Stimulated activated CD8-positive, alpha-beta memory T cell treated with anti-CD3 and anti-CD28 coated beads, Interleukin-7, amount 100 ng/mL, for 24 hours (primary cell): ENCODE data around the gene STARD9.
"Not testable (repeated sequence)": the region's sequence is repeated elsewhere in the genome, so short reads cannot be mapped to it uniquely, and the experiment has no call there.

Experiments
- DNase-seq: peaks from one replicate; pipeline ENCODE4 v3.0.0-alpha.2; 2020; ENCODE audit warnings: low read depth

The STARD9 gene

GRCh38 chr15:42575188-42576039, at the start of gene STARD9:
TSS of gene STARD9 (plus strand) at chr15:42575606. CDS start at chr15:42575716, 110 bp downstream.
- DNase-seq: peak; percentile 80

GRCh38 chr15:42528970-42529369, 46.4 kb upstream of the STARD9 start:
- no peak for DNase-seq

GRCh38 chr15:42533246-42533645, 42.2 kb upstream of the STARD9 start:
- no peak for DNase-seq

- DNase-seq: no peak
These were observed 30.4 kb upstream of the STARD9 start for GRCh38 chr15:42544853-42545629.

- DNase-seq: no peak
These were observed 27.5 kb upstream of the STARD9 start for GRCh38 chr15:42547918-42548248.

- peak; percentile 77 for DNase-seq
These were observed 27.0 kb upstream of the STARD9 start, which contains the start of the genes HAUS2 and LRRC57 for GRCh38 chr15:42548249-42549031. TSS of gene HAUS2 (plus strand) at chr15:42548838. CDS start at chr15:42548873, 35 bp downstream. TSS of gene LRRC57 (minus strand) at chr15:42548793. CDS start at chr15:42548434, 359 bp downstream.

- no peak for DNase-seq
These were observed 26.3 kb upstream of the STARD9 start for GRCh38 chr15:42549032-42549491.

- no peak for DNase-seq
These were observed 25.5 kb upstream of the STARD9 start for GRCh38 chr15:42549741-42550392.

GRCh38 chr15:42553554-42553953, 21.9 kb upstream of the STARD9 start:
- DNase-seq: no peak

- DNase-seq: not testable (repeated sequence)
These were observed 18.7 kb upstream of the STARD9 start for GRCh38 chr15:42556550-42557207.

GRCh38 chr15:42558739-42559138, 16.7 kb upstream of the STARD9 start:
- DNase-seq: no peak

- no peak for DNase-seq
These were observed 711 bp downstream of the STARD9 start for GRCh38 chr15:42576040-42576594.

GRCh38 chr15:42576776-42577175, 1.4 kb downstream of the STARD9 start:
- DNase-seq: no peak

GRCh38 chr15:42577514-42578031, 2.2 kb downstream of the STARD9 start:
- no peak for DNase-seq

GRCh38 chr15:42578984-42579537, 3.7 kb downstream of the STARD9 start:
- no peak for DNase-seq

GRCh38 chr15:42581272-42581730, 5.9 kb downstream of the STARD9 start:
- DNase-seq: peak; percentile 55

GRCh38 chr15:42582569-42583375, 7.4 kb downstream of the STARD9 start:
- no peak for DNase-seq

- DNase-seq: no peak
These were observed 8.8 kb downstream of the STARD9 start for GRCh38 chr15:42584031-42584765.
